GM18867 (cell line): Measurements from ENCODE around the gene CNGA1.
"Not testable (repeated sequence)": the region's sequence is repeated elsewhere in the genome, so short reads cannot be mapped to it uniquely, and the experiment has no call there.

Experiments used
- ATAC-seq: cut with Tn5 transposase; IDR thresholded peaks from one replicate; pipeline ENCODE4 v1.9.1; 2021; ENCODE audit warnings: mild to moderate bottlenecking, moderate library complexity; ENCODE audit not compliant: unreplicated experiment

CNGA1 gene

DNA sequence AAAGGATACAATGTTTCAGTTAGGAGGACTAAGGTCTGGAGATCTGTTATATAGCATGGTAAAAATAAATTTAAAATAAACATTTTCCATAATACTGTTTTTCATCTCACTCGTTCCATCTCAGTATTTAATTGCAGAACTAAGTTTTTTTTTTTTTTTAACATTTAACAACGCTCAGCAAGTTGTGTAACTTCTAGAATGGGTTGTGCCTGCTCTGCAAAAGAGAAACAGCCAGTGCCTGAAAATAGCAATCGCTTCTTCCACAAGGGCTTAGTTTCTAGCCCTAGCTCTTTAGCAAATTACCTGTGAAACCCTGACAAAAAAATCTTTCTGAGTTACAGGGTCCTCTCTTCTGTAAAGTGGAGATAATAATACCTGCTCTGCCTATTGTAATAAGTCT lies 41.9 kb downstream of the CNGA1 start:
- no peak for ATAC-seq

GRCh38 chr4:47972721-47973120 lies 43.8 kb downstream of the CNGA1 start:
- no peak for ATAC-seq

GRCh38 chr4:47972181-47972580 lies 44.3 kb downstream of the CNGA1 start:
- ATAC-seq = peak; percentile 73

GRCh38 chr4:47968847-47969246 lies 47.6 kb downstream of the CNGA1 start:
- no peak for ATAC-seq

GRCh38 chr4:47954677-47955076 lies 61.8 kb downstream of the CNGA1 start:
- no peak for ATAC-seq

- ATAC-seq = no peak
Measured at GRCh38 chr4:47954245-47954644, 62.2 kb downstream of the CNGA1 start.

- ATAC-seq = no peak
Measured at GRCh38 chr4:47945930-47946726, 70.4 kb downstream of the CNGA1 start.

- no peak for ATAC-seq
Measured at GRCh38 chr4:47942081-47942819, 74.2 kb downstream of the CNGA1 start.

- no peak for ATAC-seq
Measured at GRCh38 chr4:47939456-47939855, 77.0 kb downstream of the CNGA1 start.

DNA sequence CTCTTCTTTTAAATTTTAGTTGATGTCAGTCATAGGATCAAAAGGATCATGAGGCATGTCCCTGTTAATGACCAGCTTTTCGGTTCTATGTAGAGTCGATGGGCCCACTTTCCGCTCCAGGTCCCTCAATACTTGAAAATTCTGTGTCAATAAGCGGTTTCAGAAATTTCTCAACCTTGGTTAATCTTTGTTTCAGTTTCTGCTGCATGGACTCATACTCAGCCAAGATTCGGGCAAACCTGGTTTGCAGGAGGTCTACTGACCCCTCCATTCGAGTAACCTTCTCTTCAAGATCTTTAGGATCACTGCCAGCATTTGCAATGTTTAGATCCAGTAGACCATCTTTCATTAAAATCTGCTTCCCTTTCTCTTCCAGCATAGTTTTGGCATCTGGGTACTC lies 80.1 kb downstream of the CNGA1 start:
- no peak for ATAC-seq

DNA sequence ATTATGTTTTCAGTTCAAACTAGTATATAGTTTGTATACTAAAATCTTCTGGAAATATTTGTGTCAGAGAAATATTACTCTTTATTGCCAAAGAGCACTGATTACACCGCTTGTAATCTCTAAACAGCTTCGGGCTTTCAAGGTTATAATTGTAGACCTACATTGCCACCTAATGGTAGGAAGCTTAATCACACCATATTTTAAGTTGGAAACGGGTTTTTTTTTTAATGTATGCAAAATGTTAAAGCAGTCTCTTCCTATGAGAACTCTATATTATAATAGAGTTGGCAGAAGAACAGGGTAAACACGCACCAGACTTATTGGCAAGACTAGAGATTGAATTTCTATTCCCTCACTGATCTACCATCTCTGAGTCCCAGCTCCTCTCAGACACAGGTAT lies 82.6 kb downstream of the CNGA1 start:
- ATAC-seq = peak; percentile 63

DNA sequence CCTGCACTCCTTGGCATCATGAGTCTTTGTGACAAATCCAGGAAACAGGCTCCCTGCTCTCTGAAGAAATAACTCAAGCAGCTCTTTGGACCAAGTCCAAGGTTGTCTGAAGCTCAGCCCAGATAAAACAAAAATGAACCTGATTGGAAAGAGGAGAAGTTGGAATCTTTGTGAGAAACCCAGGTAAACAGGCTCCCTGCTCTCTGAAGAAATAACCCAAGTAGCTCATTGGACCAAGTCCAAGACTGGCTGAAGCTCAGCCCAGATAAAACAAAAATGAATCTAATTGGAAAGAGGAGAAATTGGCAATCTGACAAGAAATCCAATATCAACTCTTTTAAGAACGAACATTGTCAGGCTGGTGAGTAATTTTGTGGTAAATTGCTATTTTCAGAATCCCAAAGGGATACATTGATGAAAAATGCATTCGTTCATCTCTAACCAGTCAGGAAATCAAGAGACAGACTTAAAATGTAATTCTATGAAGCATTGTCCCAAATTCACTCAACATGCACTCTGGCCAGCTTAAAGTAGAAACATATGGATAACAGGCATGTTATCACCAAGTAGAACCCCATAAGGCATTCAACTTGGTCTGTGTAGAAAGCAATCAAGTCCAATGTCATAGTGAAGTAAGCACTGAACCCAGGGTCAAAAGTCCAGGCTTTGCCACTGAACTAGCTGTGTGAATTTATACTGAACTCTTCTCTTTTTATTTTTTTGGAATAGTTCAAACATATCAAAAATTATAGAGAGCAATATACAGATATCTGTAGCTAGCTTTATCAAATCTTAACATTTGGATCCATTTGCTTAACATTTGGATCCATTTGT lies 85.3 kb downstream of the CNGA1 start:
- ATAC-seq = no peak

GRCh38 chr4:47929682-47930201 lies 86.7 kb downstream of the CNGA1 start:
- ATAC-seq = peak; percentile 36

DNA sequence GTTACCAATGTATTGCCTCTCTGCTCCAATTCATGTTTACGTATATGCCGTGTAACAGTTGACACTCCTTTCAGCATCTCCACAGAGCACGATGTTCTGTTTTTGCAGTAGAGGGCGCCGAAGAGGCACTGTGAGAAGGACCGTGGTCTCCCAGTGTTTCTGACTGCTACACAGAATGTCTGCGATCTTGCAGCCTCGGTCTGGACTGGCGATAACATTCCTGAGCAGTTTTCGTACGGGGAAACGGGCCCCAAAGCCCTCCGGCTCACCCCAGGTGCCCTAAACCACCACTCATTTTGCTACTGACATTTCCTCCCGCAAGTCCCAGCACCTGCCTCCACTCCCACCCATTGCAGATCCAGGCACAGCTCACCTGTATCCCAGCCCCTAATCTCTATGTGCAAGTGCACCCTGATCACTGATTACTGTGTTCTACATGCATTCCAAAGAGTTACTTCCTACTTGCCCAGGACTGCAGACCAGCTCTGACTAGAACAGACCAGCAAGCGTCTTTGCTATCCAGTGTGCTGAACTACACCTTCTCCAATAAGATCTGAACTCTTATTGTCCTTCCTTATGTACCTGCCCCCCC lies 89.7 kb downstream of the CNGA1 start:
- peak; percentile 94 for ATAC-seq

DNA sequence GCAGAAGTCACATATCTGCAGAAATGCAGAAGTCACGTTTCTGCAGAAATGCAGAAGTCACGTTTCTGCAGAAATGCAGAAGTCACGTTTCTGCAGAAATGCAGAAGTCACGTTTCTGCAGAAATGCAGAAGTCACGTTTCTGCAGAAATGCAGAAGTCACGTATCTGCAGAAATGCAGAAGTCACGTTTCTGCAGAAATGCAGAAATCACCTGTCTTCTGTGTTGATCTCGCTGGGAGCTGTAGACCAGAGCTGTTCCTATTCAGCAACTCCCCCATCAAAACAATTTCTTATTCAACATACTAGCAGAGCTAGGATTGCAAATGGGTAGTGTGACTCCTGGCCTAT lies 93.2 kb downstream of the CNGA1 start:
- not testable (repeated sequence) for ATAC-seq

GRCh38 chr4:47922436-47923260 lies 93.8 kb downstream of the CNGA1 start:
- not testable (repeated sequence) for ATAC-seq

DNA sequence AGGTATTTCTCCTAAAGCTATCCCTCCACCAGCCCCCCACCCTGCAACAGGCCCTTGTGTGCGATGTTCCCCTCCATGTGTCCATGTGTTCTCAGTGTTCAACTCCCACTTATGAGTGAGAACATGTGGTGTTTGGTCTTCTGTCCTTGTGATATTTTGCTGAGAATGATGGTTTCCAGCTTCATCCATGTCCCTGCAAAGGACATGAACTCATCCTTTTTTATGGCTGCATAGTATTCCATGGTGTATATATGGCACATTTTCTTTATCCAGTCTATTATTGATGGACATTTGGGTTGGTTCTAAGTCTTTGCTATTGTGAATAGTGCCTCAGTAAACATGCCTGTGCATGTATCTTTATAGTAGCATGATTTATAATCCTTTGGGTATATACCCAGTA lies 99.3 kb downstream of the CNGA1 start:
- ATAC-seq = not testable (repeated sequence)

- ATAC-seq = no peak
Measured at GRCh38 chr4:47915378-47915777, 101.1 kb downstream of the CNGA1 start.

DNA sequence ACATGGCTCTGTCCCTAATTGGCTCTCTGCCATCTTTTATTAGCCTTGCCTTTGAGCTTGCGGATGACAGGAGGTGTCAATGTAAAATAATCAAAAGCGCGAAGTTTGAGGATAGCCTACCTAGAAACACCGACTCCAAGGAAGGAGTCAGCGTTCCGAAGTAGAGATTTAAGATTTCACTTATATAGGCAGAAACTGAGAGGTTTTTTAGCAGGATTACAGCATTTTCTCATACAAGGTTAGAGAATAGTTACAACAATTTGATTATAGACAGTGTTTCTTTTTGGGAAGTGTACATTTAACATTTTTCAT lies 101.6 kb downstream of the CNGA1 start:
- peak; percentile 23 for ATAC-seq

GRCh38 chr4:47914220-47914925 lies 102.1 kb downstream of the CNGA1 start, which contains the start of gene NFXL1:
TSS of gene NFXL1 (minus strand) at chr4:47914583. CDS start at chr4:47914203, 380 bp downstream.
- ATAC-seq = peak; percentile 97
